ENCODE measurements around the gene TEKTIP1. TPM values are rescaled to one million over a fixed set of nuclear protein-coding genes. Genes with fewer than 3 reads are reported as not detected.

The TEKTIP1 gene
- total RNA-seq, 1 experiment from 2014 or later: 2.7 TPM

GRCh38 chr19:3547301-3547731 is 8.3 kb downstream of the TEKTIP1 start:
- no peaks in the 10 kb centered on the region for H3K27me3 Mint-ChIP-seq (ENCODE audit: unreplicated experiment)
- no peaks in the 10 kb centered on the region for H3K9me3 Mint-ChIP-seq (ENCODE audit: low read depth, unreplicated experiment)
- H3K4me3 Mint-ChIP-seq (ENCODE audit: low read depth, unreplicated experiment): no peak overlapping the region
- peak; percentile 40 for TF ChIP-seq CTCF (IDR thresholded peaks at IDR 0.05; ENCODE audit: unreplicated experiment)
- H3K27ac Mint-ChIP-seq (ENCODE audit: unreplicated experiment): no peak overlapping the region
- H3K4me1 Mint-ChIP-seq (ENCODE audit: low read depth, unreplicated experiment): peaks cover 12% of the 10 kb centered on the region
- CTCF ChIA-PET: no interaction called here
- no TSS peak for BruUV-seq (replicated peaks)
- peaks cover 31% of the 10 kb centered on the region for H3K36me3 Mint-ChIP-seq (ENCODE audit: insufficient read depth, unreplicated experiment)
- intact Hi-C loops (cut with micrococcal nuclease; ENCODE audit: unreplicated experiment): no loop called here
- DNase-seq: no peak

GRCh38 chr19:3547767-3548282 is 8.9 kb downstream of the TEKTIP1 start:
- Mint-ChIP-seq H3K36me3 (ENCODE audit: insufficient read depth, unreplicated experiment) (peaks cover 31% of the 10 kb centered on the region), H3K4me3 (ENCODE audit: low read depth, unreplicated experiment) (no peak overlapping the region), H3K4me1 (ENCODE audit: low read depth, unreplicated experiment) (peaks cover 12% of the 10 kb centered on the region), H3K9me3 (ENCODE audit: low read depth, unreplicated experiment) (no peaks in the 10 kb centered on the region), H3K27ac (ENCODE audit: unreplicated experiment) (no peak overlapping the region), H3K27me3 (ENCODE audit: unreplicated experiment) (no peaks in the 10 kb centered on the region)
- DNase-seq: no peak
- TF ChIP-seq CTCF (IDR thresholded peaks at IDR 0.05; ENCODE audit: unreplicated experiment): no peak
- BruUV-seq (replicated peaks): no TSS peak
- CTCF ChIA-PET: no interaction called here
- intact Hi-C loops (cut with micrococcal nuclease; ENCODE audit: unreplicated experiment): no loop called here

GRCh38 chr19:3548606-3549005 is 9.6 kb downstream of the TEKTIP1 start:
- Mint-ChIP-seq H3K9me3 (ENCODE audit: low read depth, unreplicated experiment) (no peaks in the 10 kb centered on the region), H3K4me3 (ENCODE audit: low read depth, unreplicated experiment) (no peak overlapping the region), H3K4me1 (ENCODE audit: low read depth, unreplicated experiment) (peaks cover 12% of the 10 kb centered on the region), H3K27ac (ENCODE audit: unreplicated experiment) (no peak overlapping the region), H3K27me3 (ENCODE audit: unreplicated experiment) (no peaks in the 10 kb centered on the region), H3K36me3 (ENCODE audit: insufficient read depth, unreplicated experiment) (peaks cover 31% of the 10 kb centered on the region)
- intact Hi-C loops (cut with micrococcal nuclease; ENCODE audit: unreplicated experiment): no loop called here
- CTCF ChIA-PET: no interaction called here
- no peak for DNase-seq
- no peak for TF ChIP-seq CTCF (IDR thresholded peaks at IDR 0.05; ENCODE audit: unreplicated experiment)
- BruUV-seq (replicated peaks): no TSS peak

- intact Hi-C loops (cut with micrococcal nuclease; ENCODE audit: unreplicated experiment): no loop called here
- Mint-ChIP-seq H3K36me3 (ENCODE audit: insufficient read depth, unreplicated experiment) (peaks cover 24% of the 10 kb centered on the region), H3K4me3 (ENCODE audit: low read depth, unreplicated experiment) (no peak overlapping the region), H3K4me1 (ENCODE audit: low read depth, unreplicated experiment) (peaks cover 10% of the 10 kb centered on the region), H3K27me3 (ENCODE audit: unreplicated experiment) (no peaks in the 10 kb centered on the region), H3K9me3 (ENCODE audit: low read depth, unreplicated experiment) (no peaks in the 10 kb centered on the region), H3K27ac (ENCODE audit: unreplicated experiment) (no peak overlapping the region)
- CTCF ChIA-PET: no interaction called here
- no peak for TF ChIP-seq CTCF (IDR thresholded peaks at IDR 0.05; ENCODE audit: unreplicated experiment)
- BruUV-seq (replicated peaks): no TSS peak
- no peak for DNase-seq
These were observed 10.8 kb downstream of the TEKTIP1 start for GRCh38 chr19:3549816-3550215.

All from Calu3 (cell line).